ENCODE data around the gene KCNJ12.

DNA sequence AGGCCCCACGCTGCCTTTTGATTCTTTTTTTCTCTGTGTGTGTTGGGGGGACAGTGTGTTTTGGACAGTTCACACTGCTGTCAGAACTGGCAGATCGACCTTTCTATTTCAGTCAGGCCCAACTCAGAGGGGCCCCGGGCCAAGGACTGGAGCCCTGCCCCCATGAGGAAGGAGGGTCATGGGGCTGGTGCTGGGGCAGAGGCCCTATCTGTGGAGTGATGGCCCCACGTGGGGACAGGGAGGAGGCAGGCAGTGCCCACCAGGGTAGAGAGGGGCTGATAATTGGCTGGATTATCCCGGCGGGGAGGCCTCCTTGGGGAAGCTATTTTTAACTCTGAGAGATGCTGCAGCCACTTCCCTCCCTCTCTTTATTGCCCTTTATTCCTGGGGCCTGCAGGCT lies 5.7 kb upstream of the KCNJ12 start:
- TF ChIP-seq, protein P1, sequence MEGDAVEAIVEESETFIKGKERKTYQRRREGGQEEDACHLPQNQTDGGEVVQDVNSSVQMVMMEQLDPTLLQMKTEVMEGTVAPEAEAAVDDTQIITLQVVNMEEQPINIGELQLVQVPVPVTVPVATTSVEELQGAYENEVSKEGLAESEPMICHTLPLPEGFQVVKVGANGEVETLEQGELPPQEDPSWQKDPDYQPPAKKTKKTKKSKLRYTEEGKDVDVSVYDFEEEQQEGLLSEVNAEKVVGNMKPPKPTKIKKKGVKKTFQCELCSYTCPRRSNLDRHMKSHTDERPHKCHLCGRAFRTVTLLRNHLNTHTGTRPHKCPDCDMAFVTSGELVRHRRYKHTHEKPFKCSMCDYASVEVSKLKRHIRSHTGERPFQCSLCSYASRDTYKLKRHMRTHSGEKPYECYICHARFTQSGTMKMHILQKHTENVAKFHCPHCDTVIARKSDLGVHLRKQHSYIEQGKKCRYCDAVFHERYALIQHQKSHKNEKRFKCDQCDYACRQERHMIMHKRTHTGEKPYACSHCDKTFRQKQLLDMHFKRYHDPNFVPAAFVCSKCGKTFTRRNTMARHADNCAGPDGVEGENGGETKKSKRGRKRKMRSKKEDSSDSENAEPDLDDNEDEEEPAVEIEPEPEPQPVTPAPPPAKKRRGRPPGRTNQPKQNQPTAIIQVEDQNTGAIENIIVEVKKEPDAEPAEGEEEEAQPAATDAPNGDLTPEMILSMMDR (tag by site-specific recombination; IDR thresholded peaks at IDR 0.05), result no peak
- no peak for TF ChIP-seq ZNF510 (tag by site-specific recombination; IDR thresholded peaks at IDR 0.05; ENCODE audit: insufficient replicate concordance)
- TF ChIP-seq YY1 (tag by site-specific recombination; IDR thresholded peaks at IDR 0.05), result no peak
- TF ChIP-seq, protein P2, sequence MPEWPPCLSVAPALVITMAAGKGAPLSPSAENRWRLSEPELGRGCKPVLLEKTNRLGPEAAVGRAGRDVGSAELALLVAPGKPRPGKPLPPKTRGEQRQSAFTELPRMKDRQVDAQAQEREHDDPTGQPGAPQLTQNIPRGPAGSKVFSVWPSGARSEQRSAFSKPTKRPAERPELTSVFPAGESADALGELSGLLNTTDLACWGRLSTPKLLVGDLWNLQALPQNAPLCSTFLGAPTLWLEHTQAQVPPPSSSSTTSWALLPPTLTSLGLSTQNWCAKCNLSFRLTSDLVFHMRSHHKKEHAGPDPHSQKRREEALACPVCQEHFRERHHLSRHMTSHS (tag by site-specific recombination; IDR thresholded peaks at IDR 0.05), result no peak
- TF ChIP-seq, protein P3, sequence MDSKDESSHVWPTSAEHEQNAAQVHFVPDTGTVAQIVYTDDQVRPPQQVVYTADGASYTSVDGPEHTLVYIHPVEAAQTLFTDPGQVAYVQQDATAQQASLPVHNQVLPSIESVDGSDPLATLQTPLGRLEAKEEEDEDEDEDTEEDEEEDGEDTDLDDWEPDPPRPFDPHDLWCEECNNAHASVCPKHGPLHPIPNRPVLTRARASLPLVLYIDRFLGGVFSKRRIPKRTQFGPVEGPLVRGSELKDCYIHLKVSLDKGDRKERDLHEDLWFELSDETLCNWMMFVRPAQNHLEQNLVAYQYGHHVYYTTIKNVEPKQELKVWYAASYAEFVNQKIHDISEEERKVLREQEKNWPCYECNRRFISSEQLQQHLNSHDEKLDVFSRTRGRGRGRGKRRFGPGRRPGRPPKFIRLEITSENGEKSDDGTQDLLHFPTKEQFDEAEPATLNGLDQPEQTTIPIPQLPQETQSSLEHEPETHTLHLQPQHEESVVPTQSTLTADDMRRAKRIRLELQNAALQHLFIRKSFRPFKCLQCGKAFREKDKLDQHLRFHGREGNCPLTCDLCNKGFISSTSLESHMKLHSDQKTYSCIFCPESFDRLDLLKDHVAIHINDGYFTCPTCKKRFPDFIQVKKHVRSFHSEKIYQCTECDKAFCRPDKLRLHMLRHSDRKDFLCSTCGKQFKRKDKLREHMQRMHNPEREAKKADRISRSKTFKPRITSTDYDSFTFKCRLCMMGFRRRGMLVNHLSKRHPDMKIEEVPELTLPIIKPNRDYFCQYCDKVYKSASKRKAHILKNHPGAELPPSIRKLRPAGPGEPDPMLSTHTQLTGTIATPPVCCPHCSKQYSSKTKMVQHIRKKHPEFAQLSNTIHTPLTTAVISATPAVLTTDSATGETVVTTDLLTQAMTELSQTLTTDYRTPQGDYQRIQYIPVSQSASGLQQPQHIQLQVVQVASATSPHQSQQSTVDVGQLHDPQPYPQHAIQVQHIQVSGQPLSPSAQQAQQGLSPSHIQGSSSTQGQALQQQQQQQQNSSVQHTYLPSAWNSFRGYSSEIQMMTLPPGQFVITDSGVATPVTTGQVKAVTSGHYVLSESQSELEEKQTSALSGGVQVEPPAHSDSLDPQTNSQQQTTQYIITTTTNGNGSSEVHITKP (tag by site-specific recombination; IDR thresholded peaks at IDR 0.05), result 0 out of 2 replicates have a peak, but pooled peaks have one; percentile 37
- TF ChIP-seq ZNF114 (tag by site-specific recombination; IDR thresholded peaks at IDR 0.05), result no peak
- TF ChIP-seq ZNF621 (tag by site-specific recombination; IDR thresholded peaks at IDR 0.05), result no peak
